Measurements from ENCODE around the gene DPYD. TPM values are rescaled to one million over a fixed set of nuclear protein-coding genes. Genes with fewer than 3 reads are reported as not detected.

DPYD gene
- total and polyA plus RNA-seq, 9 donors, result 17.2 to 45.9 (median 38.7) TPM

DNA sequence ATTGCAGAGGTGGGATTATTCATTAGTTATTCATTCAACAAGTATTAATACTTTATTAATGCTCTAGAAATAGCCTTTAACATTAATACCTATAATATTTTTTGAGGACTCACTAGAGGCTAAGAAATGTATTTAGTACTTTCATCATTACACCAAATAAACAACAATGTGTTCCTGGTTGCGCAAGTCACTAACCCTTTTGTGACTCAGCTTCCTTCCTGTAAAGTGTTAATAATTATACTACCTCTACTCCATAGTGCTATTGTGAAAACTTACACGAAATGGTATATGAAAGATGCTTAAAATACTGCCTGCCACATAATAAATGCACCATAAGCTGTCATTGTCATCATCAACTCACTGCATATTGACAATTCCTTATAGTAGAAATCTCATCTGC, 431.0 kb downstream of the DPYD start:
- no peak overlapping the region for H3K4me3 ChIP-seq
- DNase-seq, result no peak
- TF ChIP-seq POLR2A (IDR thresholded peaks at IDR 0.05), result no peak
- TF ChIP-seq, protein P1, sequence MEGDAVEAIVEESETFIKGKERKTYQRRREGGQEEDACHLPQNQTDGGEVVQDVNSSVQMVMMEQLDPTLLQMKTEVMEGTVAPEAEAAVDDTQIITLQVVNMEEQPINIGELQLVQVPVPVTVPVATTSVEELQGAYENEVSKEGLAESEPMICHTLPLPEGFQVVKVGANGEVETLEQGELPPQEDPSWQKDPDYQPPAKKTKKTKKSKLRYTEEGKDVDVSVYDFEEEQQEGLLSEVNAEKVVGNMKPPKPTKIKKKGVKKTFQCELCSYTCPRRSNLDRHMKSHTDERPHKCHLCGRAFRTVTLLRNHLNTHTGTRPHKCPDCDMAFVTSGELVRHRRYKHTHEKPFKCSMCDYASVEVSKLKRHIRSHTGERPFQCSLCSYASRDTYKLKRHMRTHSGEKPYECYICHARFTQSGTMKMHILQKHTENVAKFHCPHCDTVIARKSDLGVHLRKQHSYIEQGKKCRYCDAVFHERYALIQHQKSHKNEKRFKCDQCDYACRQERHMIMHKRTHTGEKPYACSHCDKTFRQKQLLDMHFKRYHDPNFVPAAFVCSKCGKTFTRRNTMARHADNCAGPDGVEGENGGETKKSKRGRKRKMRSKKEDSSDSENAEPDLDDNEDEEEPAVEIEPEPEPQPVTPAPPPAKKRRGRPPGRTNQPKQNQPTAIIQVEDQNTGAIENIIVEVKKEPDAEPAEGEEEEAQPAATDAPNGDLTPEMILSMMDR (IDR thresholded peaks at IDR 0.05), result no peak
- TF ChIP-seq EP300 (IDR thresholded peaks at IDR 0.05), result no peak
- no peak overlapping the region for H3K27ac ChIP-seq
- no peaks in the 10 kb centered on the region for H3K4me1 ChIP-seq (ENCODE audit: insufficient read depth)
- no peaks in the 10 kb centered on the region for H3K36me3 ChIP-seq
- H3K9me3 ChIP-seq, result no peaks in the 10 kb centered on the region
- no peaks in the 10 kb centered on the region for H3K27me3 ChIP-seq
- intact Hi-C loops (cut with DNase I), result no loop called here
- WGBS, 3 donors, result 74 to 84% (median 79%) methylated on average over 2 of the region's 2 CpGs

DNA sequence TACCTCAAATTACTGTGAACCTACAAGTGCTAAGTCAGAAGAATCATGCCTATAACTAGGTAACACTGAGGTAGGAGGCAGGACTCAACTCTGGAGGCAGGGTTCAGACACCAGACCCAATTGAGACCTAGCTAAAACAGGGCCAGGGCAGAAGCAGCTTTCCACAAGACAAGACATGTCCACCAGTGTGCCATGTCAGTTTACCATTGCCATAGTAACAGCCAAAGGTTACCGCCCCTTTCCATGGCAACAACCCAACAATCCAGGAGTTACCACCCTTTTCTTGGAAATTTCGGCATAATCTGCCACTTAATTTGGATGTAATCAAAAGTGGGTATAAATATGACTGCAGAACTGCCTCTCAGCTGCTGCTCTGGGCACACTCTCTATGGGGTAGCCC, 432.3 kb downstream of the DPYD start:
- Histone ChIP-seq H3K4me1 (ENCODE audit: insufficient read depth) (no peaks in the 10 kb centered on the region), H3K4me3 (no peak overlapping the region), H3K27me3 (no peaks in the 10 kb centered on the region), H3K9me3 (no peaks in the 10 kb centered on the region), H3K27ac (no peak overlapping the region), H3K36me3 (no peaks in the 10 kb centered on the region)
- no peak for DNase-seq
- intact Hi-C loops (cut with DNase I), result no loop called here
- TF ChIP-seq EP300 (IDR thresholded peaks at IDR 0.05), result no peak
- TF ChIP-seq POLR2A (IDR thresholded peaks at IDR 0.05), result no peak
- TF ChIP-seq, protein P1 (IDR thresholded peaks at IDR 0.05), result no peak
- 93 to 100% (median 93%) methylated on average over 2 of the region's 2 CpGs for WGBS, 3 donors

DNA sequence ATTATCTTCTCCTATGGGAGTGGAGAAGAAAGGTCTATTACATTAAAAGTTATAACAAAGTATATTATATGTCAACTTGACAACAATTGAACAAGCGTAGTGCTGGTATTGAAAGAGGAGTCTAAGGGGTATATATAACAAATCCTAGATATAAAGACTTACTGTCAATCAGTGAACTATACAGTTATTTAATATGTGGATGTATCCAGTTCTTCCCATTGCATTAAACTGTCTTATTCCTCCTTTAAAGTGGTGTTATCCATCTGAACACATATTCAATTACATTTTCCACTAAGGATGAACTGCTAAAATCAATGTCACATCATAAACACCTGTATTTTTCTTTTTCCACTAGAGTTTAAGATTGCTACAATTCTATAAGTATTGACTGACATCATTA, 438.8 kb downstream of the DPYD start:
- H3K4me3 ChIP-seq, result no peak overlapping the region
- no peaks in the 10 kb centered on the region for H3K36me3 ChIP-seq
- intact Hi-C loops (cut with DNase I), result no loop called here
- H3K27ac ChIP-seq, result no peak overlapping the region
- no peak for DNase-seq
- WGBS, 3 donors, result 93 to 97% (median 96%) methylated on average over 1 of the region's 1 CpG
- TF ChIP-seq POLR2A (IDR thresholded peaks at IDR 0.05), result no peak
- no peak for TF ChIP-seq EP300 (IDR thresholded peaks at IDR 0.05)
- TF ChIP-seq, protein P1 (IDR thresholded peaks at IDR 0.05), result no peak
- no peaks in the 10 kb centered on the region for H3K4me1 ChIP-seq (ENCODE audit: insufficient read depth)
- H3K27me3 ChIP-seq, result no peaks in the 10 kb centered on the region
- no peaks in the 10 kb centered on the region for H3K9me3 ChIP-seq

DNA sequence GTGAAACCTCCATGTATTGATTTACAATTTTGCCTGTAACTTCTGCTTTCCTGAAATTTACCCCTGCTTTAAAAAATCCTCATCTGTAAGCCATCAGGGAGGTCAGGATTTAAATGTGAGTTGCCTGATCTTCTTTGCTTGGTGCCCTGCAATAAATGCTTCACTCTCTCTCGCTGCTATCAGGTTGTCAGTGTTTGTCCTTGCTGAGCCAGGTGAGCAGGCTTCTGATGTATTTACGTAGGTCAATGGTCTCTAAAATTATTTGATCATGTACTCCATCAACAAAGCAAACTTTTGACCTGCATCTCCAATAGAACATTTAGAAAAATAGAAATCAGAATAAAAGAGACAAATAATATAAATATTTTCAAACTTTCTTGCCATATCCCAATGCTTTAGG, 453.4 kb downstream of the DPYD start:
- H3K27ac ChIP-seq, result no peak overlapping the region
- H3K27me3 ChIP-seq, result no peaks in the 10 kb centered on the region
- H3K9me3 ChIP-seq, result no peaks in the 10 kb centered on the region
- TF ChIP-seq, protein P1 (IDR thresholded peaks at IDR 0.05), result no peak
- TF ChIP-seq POLR2A (IDR thresholded peaks at IDR 0.05), result no peak
- no peak for TF ChIP-seq EP300 (IDR thresholded peaks at IDR 0.05)
- no peaks in the 10 kb centered on the region for H3K4me1 ChIP-seq (ENCODE audit: insufficient read depth)
- H3K4me3 ChIP-seq, result no peak overlapping the region
- no peak for DNase-seq
- H3K36me3 ChIP-seq, result no peaks in the 10 kb centered on the region
- 93 to 97% (median 94%) methylated on average over 2 of the region's 2 CpGs for WGBS, 3 donors
- intact Hi-C loops (cut with DNase I), result no loop called here

DNA sequence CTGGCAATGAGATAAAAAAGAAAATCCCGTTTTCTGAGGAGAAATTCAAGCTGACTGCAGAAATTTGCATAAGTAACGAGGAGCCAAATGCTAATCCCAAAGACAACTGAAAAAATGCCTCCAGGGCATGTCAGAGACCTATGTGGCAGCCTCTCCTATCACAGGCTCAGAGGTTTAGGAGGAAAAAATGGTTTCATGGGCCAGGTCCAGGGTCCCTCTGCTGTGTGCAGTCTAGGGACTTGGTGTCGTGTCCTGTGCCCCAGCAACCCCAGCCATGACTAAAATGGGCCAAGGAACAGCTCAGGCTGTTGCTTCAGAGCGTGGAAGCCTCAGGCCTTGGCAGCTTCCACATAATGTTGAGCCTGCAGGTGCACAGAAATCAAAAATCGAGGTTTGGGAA, 456.5 kb downstream of the DPYD start:
- Histone ChIP-seq H3K27ac (no peak overlapping the region), H3K4me3 (no peak overlapping the region), H3K4me1 (ENCODE audit: insufficient read depth) (no peaks in the 10 kb centered on the region), H3K36me3 (no peaks in the 10 kb centered on the region), H3K27me3 (no peaks in the 10 kb centered on the region), H3K9me3 (no peaks in the 10 kb centered on the region)
- intact Hi-C loops (cut with DNase I), result no loop called here
- WGBS, 3 donors, result 94 to 99% (median 95%) methylated on average over 5 of the region's 5 CpGs
- TF ChIP-seq, protein P1 (IDR thresholded peaks at IDR 0.05), result no peak
- TF ChIP-seq POLR2A (IDR thresholded peaks at IDR 0.05) (no peak), EP300 (IDR thresholded peaks at IDR 0.05) (no peak)
- DNase-seq, result no peak

All from ovary (tissue), 9 donors.